ENCODE data around the gene BDNF.
"Not testable (repeated sequence)": the region's sequence is repeated elsewhere in the genome, so short reads cannot be mapped to it uniquely, and the experiment has no call there.

The BDNF gene

DNA sequence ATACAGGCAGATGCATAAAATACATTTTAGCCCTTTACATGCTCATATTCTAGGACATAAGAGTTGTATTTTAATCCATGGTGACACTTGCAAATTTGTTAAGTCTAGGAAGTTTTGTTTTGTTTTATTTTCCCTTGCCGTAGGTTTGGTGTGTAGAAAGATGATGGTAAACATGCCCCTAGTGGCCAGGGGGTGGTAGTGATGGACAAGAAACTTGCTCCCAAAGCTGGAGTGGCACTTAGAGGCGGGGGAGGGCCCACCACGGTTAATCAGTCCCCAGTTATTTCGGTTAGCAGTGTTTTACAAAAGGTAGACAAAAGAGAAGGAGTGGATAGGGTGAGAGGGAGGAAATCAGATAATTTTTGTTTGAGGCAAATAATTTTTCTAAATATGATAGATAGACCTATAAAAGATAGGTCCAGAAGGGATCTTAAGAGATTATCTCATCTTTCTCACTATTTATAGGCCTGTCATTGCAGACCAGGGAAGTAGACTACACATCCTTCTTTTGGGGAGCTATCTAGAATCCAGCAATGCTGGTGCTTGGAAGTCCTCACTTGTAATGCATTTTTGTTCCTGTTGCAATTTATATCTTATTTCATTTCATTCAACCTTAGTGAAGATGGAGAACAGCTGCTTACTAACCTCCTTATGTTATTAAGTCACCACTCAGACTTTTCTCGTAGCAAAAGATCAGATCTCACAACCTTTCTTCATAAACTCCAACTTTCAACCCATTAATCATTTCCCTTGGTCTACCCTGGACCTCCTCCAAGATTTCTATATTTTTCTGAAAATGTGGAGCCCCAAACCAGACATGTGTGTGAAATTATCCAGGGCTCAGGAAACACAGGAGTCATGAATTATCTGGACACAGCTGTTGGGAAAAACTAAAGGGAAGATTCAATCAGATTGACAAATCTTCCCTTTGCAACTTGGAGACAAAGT, 5.9 kb upstream of the BDNF start:
- no peak for DNase-seq

DNA sequence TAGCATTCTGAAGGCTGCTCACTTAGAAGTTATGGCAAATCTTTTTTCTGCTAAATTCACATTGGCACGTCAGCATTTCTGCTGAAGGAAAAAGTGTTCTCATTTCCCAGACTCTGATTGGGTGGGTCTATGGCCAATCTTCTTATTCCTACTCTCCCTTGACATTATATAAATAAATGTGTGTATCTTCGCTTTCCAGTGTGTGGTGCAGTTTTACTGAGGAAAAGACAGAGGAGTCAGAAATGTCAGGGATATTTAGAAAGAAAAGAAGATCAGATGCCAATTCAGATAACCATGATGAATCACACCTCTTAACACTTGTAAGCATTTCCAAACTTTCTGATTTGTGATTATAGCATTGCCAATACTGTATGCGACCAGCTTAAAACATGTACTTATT, 3.2 kb upstream of the BDNF start:
- DNase-seq, result no peak

DNA sequence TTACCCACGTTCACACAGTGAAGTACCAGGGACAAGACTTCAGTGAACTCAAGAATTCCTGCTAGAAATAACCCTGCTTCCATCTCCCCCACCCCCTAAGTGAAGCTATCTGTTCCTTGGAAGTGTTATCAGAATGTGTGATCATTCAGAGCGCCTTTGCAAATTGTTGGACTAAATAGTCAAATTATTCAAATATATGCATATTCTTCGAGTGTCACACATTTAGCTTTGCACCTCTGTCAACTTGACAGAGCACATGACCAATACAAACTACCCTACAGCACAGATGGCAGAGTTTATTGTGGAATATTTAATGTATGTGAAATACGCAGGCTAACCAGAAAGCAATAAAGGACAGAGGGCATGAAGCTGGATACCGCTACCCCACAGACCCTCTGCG, 2.6 kb upstream of the BDNF start:
- no peak for DNase-seq

DNA sequence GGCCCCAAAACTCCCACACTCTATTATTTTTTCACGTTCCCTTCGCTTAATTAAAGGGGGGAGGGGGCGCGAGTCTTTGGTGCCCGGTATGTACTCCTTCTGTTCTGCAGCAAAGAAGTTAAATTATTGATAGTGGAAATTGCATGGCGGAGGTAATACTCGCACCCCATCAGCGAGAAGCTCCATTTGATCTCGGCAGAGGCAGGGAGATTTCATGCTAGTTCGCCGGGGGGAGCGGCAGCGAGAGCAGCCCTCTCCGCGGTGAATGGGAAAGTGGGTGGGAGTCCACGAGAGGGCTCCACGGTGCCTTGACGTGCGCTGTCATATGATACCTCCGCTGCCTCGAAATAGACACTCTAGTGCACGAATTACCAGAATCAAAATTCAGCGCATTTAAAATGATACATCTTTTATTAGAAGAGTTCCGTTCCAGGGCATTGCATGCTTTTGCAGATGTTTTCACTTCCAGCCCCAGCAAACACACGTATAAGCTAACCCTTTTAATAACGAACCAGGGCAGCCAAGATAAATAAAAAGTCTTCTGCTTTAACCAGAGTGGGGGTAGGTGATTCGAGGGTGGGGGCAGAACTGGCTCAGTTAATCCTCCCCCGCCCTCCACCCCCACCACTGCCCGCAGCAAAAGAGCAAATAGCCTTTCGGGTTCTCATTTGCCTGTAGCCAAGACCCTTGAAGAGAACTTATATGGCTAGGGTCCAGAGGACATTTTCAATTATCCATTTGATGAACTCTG, 1.3 kb upstream of the BDNF start:
- no peak for DNase-seq

DNA sequence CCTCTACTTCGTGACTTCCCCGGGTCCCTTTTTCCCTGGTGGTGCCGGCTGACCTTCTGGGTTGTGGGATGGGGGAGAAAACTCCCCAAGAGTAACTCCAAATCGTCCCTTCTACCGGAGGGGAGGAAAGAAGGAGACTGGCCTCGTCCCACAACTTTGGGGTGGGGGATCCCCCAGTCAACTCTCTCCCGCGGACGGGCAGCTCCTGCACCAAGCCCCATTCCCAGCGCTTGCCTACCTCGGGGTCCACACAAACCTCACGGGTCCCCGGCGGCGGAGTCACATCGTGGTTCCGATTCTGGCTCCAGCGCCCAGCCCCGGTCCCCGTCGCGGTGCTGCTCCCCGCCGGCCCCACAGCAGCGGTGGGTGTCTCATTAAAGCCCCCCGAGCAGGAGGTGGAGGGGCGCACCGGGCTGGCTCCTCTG, 317 bp downstream of the BDNF start:
- DNase-seq, result no peak

DNA sequence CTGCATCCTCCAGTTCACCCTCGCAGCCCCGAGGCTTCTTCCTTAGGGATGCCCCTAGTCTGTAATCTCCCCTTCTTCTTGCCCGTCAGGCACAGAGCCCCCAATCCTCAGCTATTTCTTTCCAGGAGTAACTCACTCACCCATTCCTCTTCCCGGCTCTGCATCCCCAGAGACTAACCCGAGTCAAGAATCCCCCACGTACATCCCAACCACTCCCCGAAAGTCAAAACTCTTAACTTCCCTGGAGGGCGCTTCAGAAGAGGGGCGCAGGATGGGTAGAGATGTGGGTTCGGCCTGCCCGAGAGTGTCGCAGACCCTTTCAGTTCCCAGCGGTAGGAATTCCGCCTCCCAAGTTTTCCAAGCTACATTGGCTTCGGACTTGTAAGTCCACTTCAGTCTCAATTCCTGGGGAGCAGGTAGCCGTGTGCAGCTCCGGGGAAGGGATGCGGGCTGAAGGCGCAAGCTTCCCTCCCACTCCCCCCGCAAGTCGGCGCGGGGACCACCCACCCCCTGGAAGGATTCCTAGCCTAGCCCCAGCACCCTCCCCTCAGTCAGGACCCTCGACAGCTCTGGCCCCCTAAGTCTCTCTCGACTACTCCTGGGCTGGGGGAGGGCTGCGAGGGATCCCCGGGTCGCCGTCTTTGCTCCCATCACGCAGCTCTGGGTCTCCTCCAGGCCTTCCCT, 871 bp downstream of the BDNF start:
- DNase-seq, result no peak

DNA sequence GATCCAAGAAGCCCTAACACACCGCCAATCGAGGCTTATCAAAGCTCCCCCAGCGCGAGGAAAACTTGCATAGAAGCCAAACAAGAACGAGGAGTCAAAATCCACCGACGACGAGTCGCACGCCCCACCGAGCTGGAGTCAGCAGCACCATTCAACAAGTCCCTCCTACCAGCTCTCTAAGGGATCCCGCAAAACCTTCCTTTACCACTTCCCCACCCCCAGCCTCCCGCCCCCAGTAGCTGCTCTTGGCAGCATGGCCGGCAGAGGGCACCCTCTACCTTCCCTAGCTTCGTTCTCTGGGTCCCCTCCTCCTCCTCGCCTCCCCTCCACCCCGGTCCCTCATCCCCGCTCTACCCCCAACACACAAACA, 1.4 kb downstream of the BDNF start:
- DNase-seq, result peak; percentile 32

DNA sequence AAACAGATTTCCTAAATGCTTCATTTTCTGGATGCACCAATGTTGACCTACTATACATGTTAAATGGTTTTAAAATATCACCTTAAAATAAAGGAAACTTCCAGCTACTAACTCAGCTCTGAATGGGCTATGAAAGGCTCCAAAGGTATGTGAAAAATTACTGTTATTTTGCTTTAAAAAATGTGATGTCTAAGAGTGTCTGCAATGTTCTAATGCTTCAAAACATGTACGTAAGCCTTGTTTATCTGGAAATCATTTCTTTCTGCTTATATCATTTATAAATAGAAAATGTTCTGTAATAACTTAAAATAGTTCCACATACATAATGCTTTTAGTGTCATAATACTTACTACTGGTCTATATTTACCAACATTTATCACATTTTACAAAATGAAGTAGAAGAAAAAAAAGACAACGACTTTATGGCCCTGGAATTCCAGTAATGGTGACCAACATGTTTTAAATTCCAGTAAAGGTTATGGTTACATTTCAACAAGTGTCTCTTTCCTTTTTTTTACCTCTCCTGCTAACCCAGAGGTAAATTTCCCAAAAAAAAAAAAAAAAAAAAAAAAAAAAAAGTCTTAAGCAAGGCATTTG, 2.5 kb downstream of the BDNF start:
- no peak for DNase-seq

DNA sequence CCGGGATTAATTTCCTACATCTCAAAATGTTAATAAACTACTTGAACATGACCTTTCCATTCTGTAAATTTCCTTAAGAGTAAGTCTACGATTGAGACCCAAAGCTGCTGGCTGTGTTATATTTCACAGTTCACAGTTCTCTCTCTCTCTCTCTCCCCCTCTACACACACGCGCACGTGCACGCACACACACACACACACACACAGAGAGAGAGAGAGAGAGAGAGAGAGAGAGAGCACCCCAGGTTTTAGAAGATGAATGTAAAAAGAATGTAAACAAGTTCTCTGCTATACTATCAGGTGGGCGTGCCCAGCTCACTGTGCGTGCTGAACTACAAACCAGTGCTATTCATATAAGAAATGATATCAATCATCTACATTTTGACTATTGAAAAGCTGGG, 3.3 kb downstream of the BDNF start:
- no peak for DNase-seq

DNA sequence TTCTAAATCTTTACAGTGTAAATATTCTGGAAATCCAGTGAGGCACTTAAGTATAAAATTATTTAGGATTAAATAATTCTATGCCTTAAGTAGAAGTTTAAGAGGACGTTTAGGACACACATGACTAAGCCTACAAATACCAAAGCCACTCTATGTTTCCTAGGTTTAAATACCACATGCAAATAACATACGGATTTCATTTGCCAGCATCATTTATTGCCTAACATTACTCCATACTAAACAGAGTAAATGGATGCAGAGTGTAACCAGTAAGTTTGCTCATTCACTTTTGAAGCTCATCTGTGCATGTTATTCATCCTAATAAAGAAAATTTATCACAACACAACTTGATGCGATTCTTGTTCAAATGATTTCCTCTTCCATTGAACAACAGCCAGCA, 4.1 kb downstream of the BDNF start:
- DNase-seq, result no peak

DNA sequence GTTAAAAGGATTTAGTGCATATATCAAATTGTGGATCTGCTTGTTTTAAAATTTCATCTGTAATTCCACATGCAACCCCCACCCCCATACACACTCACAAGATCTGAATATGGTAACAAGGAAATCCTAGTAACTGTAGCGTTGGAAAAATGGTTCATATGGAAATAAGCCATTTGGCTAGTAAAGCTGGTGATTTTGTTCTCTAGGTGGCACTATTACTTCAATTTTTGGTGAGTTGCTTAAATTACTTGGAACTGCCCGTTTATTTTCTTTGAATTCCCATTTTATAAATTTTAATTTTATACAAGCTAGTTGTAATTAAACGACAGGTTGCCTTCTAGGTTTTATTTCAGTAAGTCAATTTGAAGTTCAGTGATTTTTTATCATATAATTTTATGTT, 5.3 kb downstream of the BDNF start:
- no peak for DNase-seq

DNA sequence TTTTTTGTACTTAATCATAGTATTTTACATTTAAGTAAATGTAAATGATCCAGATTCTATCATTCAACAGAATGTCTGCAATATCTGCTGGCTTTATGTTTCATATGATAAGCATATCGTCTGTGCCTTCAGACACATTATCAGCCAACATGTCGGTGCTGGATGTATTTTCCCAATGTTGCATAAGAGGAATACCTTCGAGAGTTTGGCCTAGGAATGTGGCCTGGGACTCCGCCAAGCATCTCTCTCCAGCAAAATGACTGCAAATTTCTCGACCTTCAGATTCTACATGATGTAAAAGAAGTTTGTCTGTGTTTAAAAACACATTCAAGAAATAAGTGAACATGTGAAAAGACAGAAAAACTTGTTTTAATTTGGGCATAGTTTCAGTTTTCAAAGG, 6.9 kb downstream of the BDNF start:
- DNase-seq, result no peak

DNA sequence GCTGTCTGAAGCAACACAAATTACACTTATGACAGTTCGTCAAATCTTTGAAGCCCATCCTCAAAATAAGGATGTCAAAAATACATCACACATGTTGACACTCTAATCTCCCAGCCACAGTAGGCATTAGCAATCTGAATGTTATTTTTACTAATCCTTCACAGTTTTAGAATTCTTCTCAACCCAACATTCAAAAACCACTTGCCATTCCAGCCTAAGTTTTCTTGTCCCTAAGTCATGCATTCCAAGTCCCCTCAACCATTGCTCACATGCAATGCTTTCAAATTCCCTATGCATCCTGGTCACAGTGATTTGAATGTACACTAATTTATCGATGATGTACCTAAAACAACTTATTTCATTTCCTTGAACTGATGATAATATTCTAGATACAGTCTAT, 7.5 kb downstream of the BDNF start:
- DNase-seq, result no peak

DNA sequence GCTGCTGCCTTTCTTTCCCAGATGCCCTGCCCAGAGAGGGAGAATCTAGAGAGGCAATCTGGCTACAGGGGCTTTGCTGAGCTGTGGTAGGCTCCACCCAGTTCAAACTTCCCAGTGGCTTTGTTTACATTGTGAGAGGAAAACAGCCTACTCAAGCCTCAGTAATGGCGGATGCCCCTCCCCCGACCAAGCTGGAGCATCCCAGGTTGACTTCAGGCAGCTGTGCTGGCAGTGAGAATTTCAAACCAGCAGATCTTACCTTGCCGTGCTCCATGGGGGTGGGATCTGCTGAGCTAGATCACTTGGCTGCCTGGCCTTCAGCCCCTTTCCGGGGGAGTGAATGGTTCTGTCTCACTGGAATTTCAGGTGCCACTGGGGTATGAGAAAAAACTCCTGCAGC, 12.2 kb downstream of the BDNF start:
- DNase-seq, result no peak

DNA sequence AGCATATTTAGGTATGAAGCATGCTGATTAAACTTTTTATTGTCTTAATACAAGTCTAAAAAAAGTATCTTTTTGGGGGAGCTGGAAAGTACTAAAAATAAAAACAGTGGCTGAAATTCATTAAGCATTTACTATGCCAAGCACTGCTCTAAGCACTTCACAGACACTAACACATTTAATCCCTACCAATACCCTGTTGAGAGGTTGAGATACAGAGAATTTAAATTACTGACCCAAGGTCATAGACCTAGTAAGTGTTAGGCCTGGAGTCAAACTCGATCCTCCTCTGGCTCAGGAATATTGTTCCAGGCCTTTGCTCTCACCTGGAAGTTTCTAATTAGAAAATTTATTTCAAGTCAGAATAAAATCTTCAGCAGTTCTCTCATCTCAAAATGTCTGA, 18.6 kb downstream of the BDNF start:
- DNase-seq, result no peak

DNA sequence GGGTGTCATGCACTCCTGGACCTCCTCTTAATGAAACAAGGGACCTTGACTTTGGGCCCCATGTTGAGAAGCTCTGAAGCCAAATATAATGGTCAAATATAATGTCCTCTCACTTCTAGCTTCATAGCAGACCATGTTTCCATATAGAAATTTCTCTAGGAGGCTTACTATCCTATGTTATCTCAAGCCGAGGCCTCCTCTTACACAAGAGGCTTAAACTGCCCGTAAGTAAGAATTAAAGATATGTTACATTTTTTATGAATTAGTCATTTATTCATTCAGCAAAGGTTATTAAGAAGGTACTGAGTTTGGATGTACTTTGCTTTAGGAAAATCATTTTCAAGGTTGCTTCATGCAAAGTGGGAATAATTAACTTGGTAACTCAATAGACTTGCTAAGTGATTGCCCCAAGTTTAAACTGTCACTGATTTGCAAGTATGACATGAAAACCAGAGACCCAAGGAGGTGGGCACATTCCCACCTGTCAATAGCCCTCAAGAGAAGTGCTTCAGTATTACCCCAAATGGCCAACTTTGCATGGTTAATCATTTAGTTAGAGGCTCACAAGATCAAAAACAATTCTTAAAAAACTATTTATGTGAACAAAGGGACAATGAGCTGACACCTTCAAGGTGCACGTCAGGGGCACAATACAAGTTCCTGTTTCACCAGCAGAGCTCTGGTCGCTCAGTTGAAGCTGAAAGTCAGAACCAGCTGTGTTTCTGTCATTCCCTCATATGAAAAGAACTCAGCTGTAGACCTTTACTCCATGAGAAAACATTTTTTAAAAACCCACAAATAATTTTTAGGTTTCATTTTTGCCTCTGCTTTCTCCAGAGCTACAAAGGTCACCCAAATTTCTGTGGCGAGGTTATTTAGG, 20.9 kb downstream of the BDNF start:
- no peak for DNase-seq

DNA sequence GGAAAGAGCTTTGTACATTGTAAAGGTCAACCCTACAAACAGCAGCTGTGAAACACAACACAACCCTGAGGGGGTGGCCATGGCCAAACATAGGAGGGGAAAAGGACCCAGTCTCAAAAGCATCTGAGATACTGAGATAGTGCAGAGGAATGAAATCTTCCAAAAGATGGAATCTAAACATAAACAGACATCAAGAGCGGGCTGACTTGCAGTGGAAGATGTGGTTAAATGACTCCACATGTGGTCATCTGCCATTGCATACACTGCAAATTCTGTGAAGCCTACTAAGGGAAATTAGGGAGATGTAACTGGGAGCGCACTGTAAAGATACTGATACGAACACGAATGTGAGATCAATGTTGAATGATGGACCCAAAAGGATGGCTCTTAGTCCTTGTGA, 22.0 kb downstream of the BDNF start:
- no peak for DNase-seq

DNA sequence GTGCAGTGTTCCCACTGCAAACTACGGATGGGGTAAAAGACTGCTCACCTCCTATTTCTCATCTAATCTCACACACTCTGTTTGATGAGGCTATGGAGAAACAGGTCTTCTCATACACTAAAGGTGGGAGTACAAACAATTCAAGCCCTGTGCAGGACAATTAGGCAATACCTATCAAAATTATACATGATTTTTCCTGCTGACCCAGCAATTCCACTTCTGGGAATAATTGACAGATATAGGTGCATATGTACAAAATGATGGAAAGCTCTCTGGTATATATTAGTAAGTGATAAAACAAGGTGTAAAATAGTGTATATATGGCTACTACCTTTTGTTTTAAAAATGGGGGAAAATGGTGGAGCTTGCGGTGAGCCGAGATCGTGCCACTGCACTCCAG, 23.1 kb downstream of the BDNF start:
- DNase-seq, result no peak

DNA sequence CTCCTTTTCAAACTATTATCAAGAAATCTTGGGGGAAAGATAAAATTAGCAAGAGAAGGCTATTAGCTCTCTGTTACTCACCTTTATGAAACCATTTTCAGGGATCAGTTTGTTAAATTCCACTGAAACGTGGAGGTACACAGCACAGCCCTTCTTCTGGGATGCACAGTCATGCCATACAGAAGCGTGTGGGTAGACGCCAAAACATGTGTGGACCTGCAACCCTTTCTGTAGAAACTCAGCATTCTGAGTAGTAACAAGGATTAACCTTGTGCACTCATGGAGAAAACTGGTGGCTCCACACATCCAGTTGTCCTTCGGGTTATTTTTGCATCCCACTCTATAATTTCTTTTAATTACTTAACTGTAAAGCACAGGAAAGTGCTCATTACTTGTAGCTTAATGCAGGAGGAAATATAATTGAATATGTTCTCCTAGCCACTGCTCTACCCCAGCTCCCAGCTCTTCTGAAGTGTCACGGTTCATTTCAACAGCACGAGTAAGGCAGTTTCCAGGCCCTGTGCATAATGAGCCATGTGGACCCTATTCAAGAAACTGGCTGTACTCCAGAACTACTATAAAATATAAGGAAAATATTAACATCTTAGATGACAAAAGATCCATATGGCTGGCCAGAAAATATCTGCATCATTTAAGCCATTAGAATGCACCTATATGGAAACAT, 26.1 kb downstream of the BDNF start:
- DNase-seq, result no peak

DNA sequence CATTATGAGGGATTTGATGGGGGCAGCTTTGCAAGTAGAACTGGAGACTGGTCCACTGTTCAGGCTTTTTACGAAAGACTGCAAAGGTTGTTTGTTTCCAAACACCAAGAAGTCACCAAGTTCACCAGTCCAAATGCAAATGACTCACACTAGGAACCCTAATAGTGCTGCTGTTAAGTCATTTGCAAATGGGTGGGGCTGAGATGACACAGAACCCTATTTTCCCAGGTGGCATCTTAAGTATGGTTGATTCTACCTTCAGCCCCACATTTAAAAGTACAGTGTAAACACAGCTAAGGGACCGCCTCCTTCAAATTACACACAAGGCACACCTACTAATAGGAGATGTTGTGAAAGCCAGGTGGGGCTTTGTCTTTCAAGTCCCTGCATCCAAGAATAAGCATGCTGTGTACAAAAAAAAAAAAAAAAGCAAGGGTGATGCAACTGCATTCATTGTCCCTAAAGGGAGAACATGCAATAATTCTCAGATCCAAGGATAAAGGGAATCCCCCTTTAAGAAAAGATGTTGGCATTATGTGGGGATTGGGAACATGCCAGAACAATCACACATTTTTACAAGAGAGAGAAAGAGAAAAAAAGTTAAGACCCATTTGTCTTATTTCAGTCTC, 27.3 kb downstream of the BDNF start:
- DNase-seq, result no peak

DNA sequence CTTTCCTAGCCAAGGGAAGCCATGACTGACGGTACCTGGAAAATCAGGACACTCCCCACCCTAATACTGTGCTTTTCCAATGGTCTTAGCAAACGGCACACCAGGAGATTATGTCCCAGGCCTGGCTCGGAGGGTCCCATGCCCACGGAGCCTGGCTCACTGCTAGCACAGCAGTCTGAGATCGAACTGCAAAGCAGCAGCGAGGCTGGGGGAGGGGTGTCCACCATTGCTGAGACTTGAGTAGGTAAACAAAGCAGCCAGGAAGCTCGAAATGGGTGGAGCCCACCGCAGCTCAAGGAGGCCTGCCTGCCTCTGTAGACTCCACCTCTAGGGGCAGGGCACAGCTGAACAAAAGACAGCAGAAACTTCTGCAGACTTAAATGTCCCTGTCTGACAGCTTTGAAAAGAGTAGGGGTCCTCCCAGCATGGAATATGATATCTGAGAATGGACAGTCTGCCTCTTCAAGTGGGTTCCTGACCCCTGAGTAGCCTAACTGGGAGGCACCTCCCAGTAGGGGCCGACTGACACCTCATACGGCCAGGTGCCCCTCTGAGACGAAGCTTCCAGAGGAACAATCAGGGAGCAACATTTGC, 34.6 kb downstream of the BDNF start:
- not testable (repeated sequence) for DNase-seq

Data from DMS 273 treated with DMSO at 0.1 percent for 48 hours (cell line).